Smooth muscle cell (in vitro differentiated cells): Measurements from ENCODE around the gene SPRR3. TPM values are rescaled to one million over a fixed set of nuclear protein-coding genes. Genes with fewer than 3 reads are reported as not detected.

Experiments
- DNase-seq: peaks from one replicate; lab custom pipeline; 2025; ENCODE audit not compliant: unreplicated experiment; lab: John Stamatoyannopoulos, UW
- H2AFZ ChIP-seq: fragments of 200-600 bp; sonication (generic); 2 replicates; pipeline ENCODE4 v1.6.0; 2016; ENCODE audit warnings: antibody characterized with exemption, low read depth, mild to moderate bottlenecking
- H3F3A ChIP-seq: fragments of 200-600 bp; sonication (generic); 2 replicates; pipeline ENCODE4 v1.6.0; 2017; ENCODE audit warnings: antibody characterized with exemption, low read depth
- H3K27ac ChIP-seq: fragments of 200-600 bp; sonication (generic); 2 replicates; pipeline ENCODE4 v1.5.1; 2016; ENCODE audit warnings: low read depth, mild to moderate bottlenecking
- H3K27me3 ChIP-seq: fragments of 200-600 bp; sonication (generic); 2 replicates; pipeline ENCODE4 v1.6.1; 2016; ENCODE audit warnings: low read depth, mild to moderate bottlenecking
- H3K36me3 ChIP-seq: fragments of 200-600 bp; sonication (generic); 2 replicates; pipeline ENCODE4 v1.5.1; 2016; ENCODE audit warnings: low read depth
- H3K4me1 ChIP-seq: fragments of 200-600 bp; sonication (generic); 2 replicates; pipeline ENCODE4 v1.5.1; 2016; ENCODE audit warnings: low read depth
- H3K4me2 ChIP-seq: fragments of 200-600 bp; sonication (generic); 2 replicates; pipeline ENCODE4 v1.6.0; 2016; ENCODE audit warnings: mild to moderate bottlenecking
- H3K4me3 ChIP-seq: fragments of 200-600 bp; sonication (generic); 2 replicates; pipeline ENCODE4 v1.5.1; 2016; ENCODE audit warnings: mild to moderate bottlenecking
- H3K79me2 ChIP-seq: fragments of 200-600 bp; sonication (generic); 2 replicates; pipeline ENCODE4 v1.6.0; 2016; ENCODE audit warnings: low read depth, mild to moderate bottlenecking
- H3K9ac ChIP-seq: fragments of 200-600 bp; sonication (generic); 2 replicates; pipeline ENCODE4 v1.6.0; 2016; ENCODE audit warnings: low read depth
- H3K9me3 ChIP-seq: fragments of 200-600 bp; sonication (generic); replicated peaks from 2 replicates; pipeline ENCODE4 v1.5.1; 2016; ENCODE audit warnings: low read depth
- H4K20me1 ChIP-seq: fragments of 200-600 bp; sonication (generic); 2 replicates; pipeline ENCODE4 v1.6.0; 2016; ENCODE audit warnings: low read depth
- WGBS: methylation state at CpG from one replicate; pipeline ENCODE4 v1.1.7; 2016; ENCODE audit warnings: low lambda C conversion rate; 5-methylcytosine and 5-hydroxymethylcytosine counted together
- polyA plus RNA-seq: library from polyadenylated mRNA; unstranded; fragments of >200 nt; fragmentation: Nextera tagmentation; extraction: Ambion mirVana; gene quantifications from 2 replicates; pipeline ENCODE4 v1.2.1, GENCODE V29; 2016
- total RNA-seq: library from RNA; depleted of rRNA; stranded (reverse); fragments of >200 nt; gene quantifications from 2 replicates; pipeline ENCODE4 v1.2.3, GENCODE V29; 2014
- TF ChIP-seq, protein P1 (sequence below): fragments of 200-600 bp; sonication (generic); IDR thresholded peaks from 2 replicates; pipeline ENCODE4 v1.5.1; 2017; ENCODE audit warnings: borderline replicate concordance, mild to moderate bottlenecking, antibody characterized with exemption; ENCODE audit not compliant: insufficient read depth, poor library complexity, severe bottlenecking

The SPRR3 gene
- 55.2 and 107 TPM in 2 replicates for total RNA-seq
- 15.3 and 24.9 TPM in 2 replicates for polyA plus RNA-seq

DNA sequence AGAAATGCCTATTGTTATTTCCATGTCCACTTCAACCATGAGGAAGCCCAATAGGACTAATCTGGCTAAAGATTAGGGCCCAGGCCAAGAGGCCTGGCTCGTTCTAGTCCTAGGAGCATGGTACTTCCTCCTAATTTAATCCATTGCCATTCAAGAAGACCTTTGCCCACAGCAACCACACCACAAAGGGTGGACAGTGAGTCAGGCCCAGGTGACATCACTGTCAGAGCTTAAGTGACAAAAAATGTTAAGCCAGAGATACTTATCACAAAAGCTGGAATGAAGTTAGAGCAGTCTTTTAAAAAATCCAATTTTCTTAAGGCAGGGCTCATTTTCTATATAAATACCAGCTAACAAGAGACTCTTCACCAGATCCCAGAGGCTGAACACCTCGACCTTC, at the start of gene SPRR3:
Gene SPRR3, plus strand, starts transcription at position 368 of the 400 bp plus-strand sequence. CDS start 1,272 bp downstream, outside the sequence.
- Histone ChIP-seq H2AFZ (no peak within 1 kb of the TSS), H3F3A (no peaks in the 10 kb centered on the region), H3K9me3 (no peaks in the 10 kb centered on the region), H3K79me2 (no peaks in the 10 kb centered on the region), H3K4me1 (no peaks in the 10 kb centered on the region), H3K9ac (no peak within 1 kb of the TSS), H3K27me3 (no peaks in the 10 kb centered on the region), H3K36me3 (no peaks in the 10 kb centered on the region), H4K20me1 (no peaks in the 10 kb centered on the region), H3K4me3 (no peak within 1 kb of the TSS), H3K27ac (no peak within 1 kb of the TSS), H3K4me2 (no peak within 1 kb of the TSS)
- 48% methylated on average over 2 of the region's 2 CpGs for WGBS
- DNase-seq, result no peak
- TF ChIP-seq, protein P1, sequence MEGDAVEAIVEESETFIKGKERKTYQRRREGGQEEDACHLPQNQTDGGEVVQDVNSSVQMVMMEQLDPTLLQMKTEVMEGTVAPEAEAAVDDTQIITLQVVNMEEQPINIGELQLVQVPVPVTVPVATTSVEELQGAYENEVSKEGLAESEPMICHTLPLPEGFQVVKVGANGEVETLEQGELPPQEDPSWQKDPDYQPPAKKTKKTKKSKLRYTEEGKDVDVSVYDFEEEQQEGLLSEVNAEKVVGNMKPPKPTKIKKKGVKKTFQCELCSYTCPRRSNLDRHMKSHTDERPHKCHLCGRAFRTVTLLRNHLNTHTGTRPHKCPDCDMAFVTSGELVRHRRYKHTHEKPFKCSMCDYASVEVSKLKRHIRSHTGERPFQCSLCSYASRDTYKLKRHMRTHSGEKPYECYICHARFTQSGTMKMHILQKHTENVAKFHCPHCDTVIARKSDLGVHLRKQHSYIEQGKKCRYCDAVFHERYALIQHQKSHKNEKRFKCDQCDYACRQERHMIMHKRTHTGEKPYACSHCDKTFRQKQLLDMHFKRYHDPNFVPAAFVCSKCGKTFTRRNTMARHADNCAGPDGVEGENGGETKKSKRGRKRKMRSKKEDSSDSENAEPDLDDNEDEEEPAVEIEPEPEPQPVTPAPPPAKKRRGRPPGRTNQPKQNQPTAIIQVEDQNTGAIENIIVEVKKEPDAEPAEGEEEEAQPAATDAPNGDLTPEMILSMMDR, result no peak

DNA sequence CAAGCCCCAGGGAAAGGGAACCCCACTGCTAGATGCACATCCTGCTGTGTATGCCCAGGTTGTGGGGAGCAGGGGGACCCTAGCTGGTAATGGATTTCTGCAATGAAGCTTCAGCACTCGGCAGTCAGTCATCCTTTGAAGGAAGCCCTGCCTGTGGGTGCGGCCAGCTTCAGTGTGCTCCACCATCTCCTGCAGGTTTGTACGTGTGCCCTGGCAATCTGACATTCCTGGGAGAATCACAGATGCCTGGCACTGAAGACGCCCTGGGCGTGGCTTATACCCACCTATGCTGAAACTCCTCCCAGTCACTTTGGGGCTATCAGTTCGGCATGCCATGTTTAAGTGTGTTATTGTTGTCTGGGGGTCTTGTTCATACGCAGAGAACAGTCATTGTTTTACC, 47.8 kb upstream of the SPRR3 start:
- no peaks in the 10 kb centered on the region for H3K79me2 ChIP-seq
- H3K4me2 ChIP-seq, result no peak overlapping the region
- no peak overlapping the region for H3K9ac ChIP-seq
- DNase-seq, result no peak
- no peaks in the 10 kb centered on the region for H3K4me1 ChIP-seq
- H3F3A ChIP-seq, result no peaks in the 10 kb centered on the region
- H3K27me3 ChIP-seq, result no peaks in the 10 kb centered on the region
- TF ChIP-seq, protein P1, result no peak
- 62% methylated on average over 7 of the region's 7 CpGs for WGBS
- H3K9me3 ChIP-seq, result no peaks in the 10 kb centered on the region
- no peak overlapping the region for H3K4me3 ChIP-seq
- H4K20me1 ChIP-seq, result no peaks in the 10 kb centered on the region
- no peak overlapping the region for H2AFZ ChIP-seq
- no peak overlapping the region for H3K27ac ChIP-seq
- no peaks in the 10 kb centered on the region for H3K36me3 ChIP-seq

GRCh38 chr1:152954436-152954835, 47.1 kb upstream of the SPRR3 start:
- 69% methylated on average over 6 of the region's 6 CpGs for WGBS
- DNase-seq, result no peak
- Histone ChIP-seq H3K9me3 (no peaks in the 10 kb centered on the region), H2AFZ (no peak overlapping the region), H3K27me3 (no peaks in the 10 kb centered on the region), H4K20me1 (no peaks in the 10 kb centered on the region), H3K4me1 (no peaks in the 10 kb centered on the region), H3K79me2 (no peaks in the 10 kb centered on the region), H3K4me3 (no peak overlapping the region), H3F3A (no peaks in the 10 kb centered on the region), H3K36me3 (no peaks in the 10 kb centered on the region), H3K9ac (no peak overlapping the region), H3K4me2 (no peak overlapping the region), H3K27ac (no peak overlapping the region)
- TF ChIP-seq, protein P1, result no peak

DNA sequence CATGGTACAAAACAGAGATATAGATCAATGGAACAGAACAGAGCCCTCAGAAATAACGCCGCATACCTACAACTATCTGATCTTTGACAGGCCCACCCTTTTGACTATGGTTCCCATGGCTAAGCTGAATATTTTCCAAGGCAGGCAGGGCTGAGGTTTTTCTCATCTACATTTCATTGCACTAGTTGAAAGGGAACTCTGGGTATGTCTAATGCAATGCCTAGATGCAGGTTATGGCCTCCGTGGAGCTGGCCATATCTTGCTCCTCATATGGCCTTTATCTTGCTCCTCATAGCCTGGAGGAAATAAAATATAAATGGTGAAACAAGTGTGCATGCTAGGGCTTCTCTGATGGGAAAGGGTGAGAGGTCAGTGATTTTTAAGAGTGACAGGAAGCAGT, 44.0 kb upstream of the SPRR3 start:
- Histone ChIP-seq H3K4me3 (no peak overlapping the region), H3K9ac (no peak overlapping the region), H3K4me2 (no peak overlapping the region), H4K20me1 (no peaks in the 10 kb centered on the region), H2AFZ (no peak overlapping the region), H3K27me3 (no peaks in the 10 kb centered on the region), H3K79me2 (no peaks in the 10 kb centered on the region), H3K4me1 (no peaks in the 10 kb centered on the region), H3K27ac (no peak overlapping the region), H3F3A (no peaks in the 10 kb centered on the region), H3K9me3 (no peaks in the 10 kb centered on the region), H3K36me3 (no peaks in the 10 kb centered on the region)
- TF ChIP-seq, protein P1, result no peak
- no peak for DNase-seq
- 80% methylated on average over 3 of the region's 3 CpGs for WGBS
